Measurements from ENCODE around the gene COL20A1. TPM values are rescaled to one million over a fixed set of nuclear protein-coding genes. Genes with fewer than 3 reads are reported as not detected.

COL20A1 gene
- total and polyA plus RNA-seq, 2 experiments from 2014 or later: 1.4 TPM; not detected in 1

GRCh38 chr20:63362436-63363009 is 69.5 kb downstream of the COL20A1 start:
- no peaks in the 10 kb centered on the region for H3K9me3 ChIP-seq (ENCODE audit: low read depth)
- H3K4me3 ChIP-seq: no peak overlapping the region
- no peaks in the 10 kb centered on the region for H3K36me3 ChIP-seq
- H3K27me3 ChIP-seq: peaks cover 67% of the 10 kb centered on the region
- H3K4me1 ChIP-seq (ENCODE audit: low read depth): peaks cover 2% of the 10 kb centered on the region
- no peak for DNase-seq (ENCODE audit: low read depth in 1 of 2, low spot score in 1 of 2)
- TF ChIP-seq CTCF (IDR thresholded peaks at IDR 0.05; ENCODE audit: low read depth, low read length): no peak
- H3K27ac ChIP-seq: no peak overlapping the region

- Histone ChIP-seq H3K9me3 (ENCODE audit: low read depth) (no peaks in the 10 kb centered on the region), H3K27me3 (peaks cover 66% of the 10 kb centered on the region), H3K27ac (no peak overlapping the region), H3K36me3 (no peaks in the 10 kb centered on the region), H3K4me3 (no peak overlapping the region), H3K4me1 (ENCODE audit: low read depth) (peaks cover 2% of the 10 kb centered on the region)
- TF ChIP-seq CTCF (IDR thresholded peaks at IDR 0.05; ENCODE audit: low read depth, low read length): no peak
- DNase-seq (ENCODE audit: low read depth in 1 of 2, low spot score in 1 of 2): no peak
Observed at GRCh38 chr20:63363013-63363957, 70.3 kb downstream of the COL20A1 start.

- H3K27ac ChIP-seq: no peak overlapping the region
- TF ChIP-seq CTCF (IDR thresholded peaks at IDR 0.05; ENCODE audit: low read depth, low read length): no peak
- peaks cover 2% of the 10 kb centered on the region for H3K4me1 ChIP-seq (ENCODE audit: low read depth)
- H3K27me3 ChIP-seq: peaks cover 58% of the 10 kb centered on the region
- DNase-seq (ENCODE audit: low read depth in 1 of 2, low spot score in 1 of 2): no peak
- no peaks in the 10 kb centered on the region for H3K36me3 ChIP-seq
- no peak overlapping the region for H3K4me3 ChIP-seq
- no peaks in the 10 kb centered on the region for H3K9me3 ChIP-seq (ENCODE audit: low read depth)
Observed at GRCh38 chr20:63363981-63364561, 71.1 kb downstream of the COL20A1 start.

- Histone ChIP-seq H3K27me3 (peaks cover 49% of the 10 kb centered on the region), H3K4me1 (ENCODE audit: low read depth) (peaks cover 2% of the 10 kb centered on the region), H3K9me3 (ENCODE audit: low read depth) (no peaks in the 10 kb centered on the region), H3K4me3 (no peak overlapping the region), H3K36me3 (no peaks in the 10 kb centered on the region), H3K27ac (no peak overlapping the region)
- DNase-seq (ENCODE audit: low read depth in 1 of 2, low spot score in 1 of 2): no peak
- TF ChIP-seq CTCF (IDR thresholded peaks at IDR 0.05; ENCODE audit: low read depth, low read length): no peak
Observed at GRCh38 chr20:63364801-63365585, 72.0 kb downstream of the COL20A1 start.
